Choroid plexus epithelial cell (primary cell): ENCODE data around the gene VTI1A.
"Not testable (repeated sequence)": the region's sequence is repeated elsewhere in the genome, so short reads cannot be mapped to it uniquely, and the experiment has no call there.

Experiments
- DNase-seq: peaks from one replicate; pipeline ENCODE4 v3.0.0-alpha.2; 2010; ENCODE audit warnings: low read depth
- H3K4me3 ChIP-seq: 2 replicates; pipeline ENCODE4 v1.5.1; 2011; ENCODE audit warnings: low read depth, mild to moderate bottlenecking, control low read depth, low read length, moderate library complexity
- TF ChIP-seq, protein P1 (sequence below): conservative IDR thresholded peaks from 2 replicates; pipeline ENCODE4 v1.5.1; 2011; ENCODE audit warnings: low read depth, mild to moderate bottlenecking, control low read depth, inconsistent platforms, low read length, moderate library complexity

Gene VTI1A

DNA sequence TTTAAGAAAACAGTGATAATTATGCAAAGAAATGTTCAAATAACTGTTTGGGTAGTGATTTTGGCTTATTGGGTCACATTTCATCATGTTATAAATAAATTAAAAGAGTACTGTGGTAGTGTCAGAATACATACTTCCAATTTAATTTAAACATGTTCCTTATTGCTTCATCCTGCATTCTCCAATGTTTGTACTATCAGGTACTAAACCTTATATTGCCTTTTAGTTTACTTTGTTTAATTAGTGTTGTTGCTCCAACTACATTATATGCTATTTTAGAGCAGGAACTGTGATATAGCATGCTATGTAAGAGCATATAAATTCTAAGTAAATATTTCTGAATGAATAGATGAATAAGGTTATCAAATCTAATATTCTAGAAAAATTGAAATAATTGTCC is 40.9 kb downstream of the VTI1A start:
- no peak for DNase-seq
- H3K4me3 ChIP-seq = no peak overlapping the region
- TF ChIP-seq, protein P1, sequence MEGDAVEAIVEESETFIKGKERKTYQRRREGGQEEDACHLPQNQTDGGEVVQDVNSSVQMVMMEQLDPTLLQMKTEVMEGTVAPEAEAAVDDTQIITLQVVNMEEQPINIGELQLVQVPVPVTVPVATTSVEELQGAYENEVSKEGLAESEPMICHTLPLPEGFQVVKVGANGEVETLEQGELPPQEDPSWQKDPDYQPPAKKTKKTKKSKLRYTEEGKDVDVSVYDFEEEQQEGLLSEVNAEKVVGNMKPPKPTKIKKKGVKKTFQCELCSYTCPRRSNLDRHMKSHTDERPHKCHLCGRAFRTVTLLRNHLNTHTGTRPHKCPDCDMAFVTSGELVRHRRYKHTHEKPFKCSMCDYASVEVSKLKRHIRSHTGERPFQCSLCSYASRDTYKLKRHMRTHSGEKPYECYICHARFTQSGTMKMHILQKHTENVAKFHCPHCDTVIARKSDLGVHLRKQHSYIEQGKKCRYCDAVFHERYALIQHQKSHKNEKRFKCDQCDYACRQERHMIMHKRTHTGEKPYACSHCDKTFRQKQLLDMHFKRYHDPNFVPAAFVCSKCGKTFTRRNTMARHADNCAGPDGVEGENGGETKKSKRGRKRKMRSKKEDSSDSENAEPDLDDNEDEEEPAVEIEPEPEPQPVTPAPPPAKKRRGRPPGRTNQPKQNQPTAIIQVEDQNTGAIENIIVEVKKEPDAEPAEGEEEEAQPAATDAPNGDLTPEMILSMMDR = no peak

DNA sequence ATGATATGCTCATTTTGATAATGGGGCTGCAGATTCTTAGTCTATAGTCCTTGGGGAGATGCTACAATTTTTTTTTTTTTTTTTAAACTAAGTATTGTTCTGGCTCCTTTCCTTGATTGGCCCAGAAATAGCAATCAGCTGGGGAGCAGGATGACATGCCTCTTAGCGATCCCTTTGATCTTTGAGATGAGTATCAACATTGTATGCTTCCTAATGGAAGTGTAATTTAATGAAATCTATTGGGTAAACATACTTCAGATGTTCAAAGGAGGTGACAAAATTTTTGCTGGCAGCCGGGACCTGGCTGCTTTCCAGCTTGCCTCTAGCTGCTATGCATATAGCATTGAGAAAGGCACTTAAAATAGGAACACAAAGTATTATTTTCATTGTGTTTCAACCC is 43.5 kb downstream of the VTI1A start:
- no peak overlapping the region for H3K4me3 ChIP-seq
- TF ChIP-seq, protein P1 = no peak
- peak; percentile 39 for DNase-seq

DNA sequence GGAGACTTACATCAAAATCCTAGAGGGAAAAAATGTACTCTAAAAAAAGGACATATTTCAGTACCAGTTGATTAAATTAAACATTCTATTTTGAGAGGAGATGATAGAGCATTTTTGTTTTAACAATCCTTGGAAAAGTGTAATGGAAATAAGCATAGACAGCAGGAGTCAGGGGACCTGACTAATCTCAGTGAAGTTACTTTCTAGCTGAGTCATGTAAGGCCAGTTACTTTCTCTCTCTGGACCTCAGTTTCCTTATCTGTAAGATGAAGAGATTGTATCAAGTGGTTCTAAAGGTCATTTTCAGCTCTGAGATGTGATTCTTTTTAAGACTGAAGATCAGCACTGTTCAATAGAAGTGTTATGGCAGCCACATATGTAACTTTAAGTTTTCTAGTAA is 44.1 kb downstream of the VTI1A start:
- TF ChIP-seq, protein P1 = no peak
- peak; percentile 48 for DNase-seq
- H3K4me3 ChIP-seq = no peak overlapping the region

DNA sequence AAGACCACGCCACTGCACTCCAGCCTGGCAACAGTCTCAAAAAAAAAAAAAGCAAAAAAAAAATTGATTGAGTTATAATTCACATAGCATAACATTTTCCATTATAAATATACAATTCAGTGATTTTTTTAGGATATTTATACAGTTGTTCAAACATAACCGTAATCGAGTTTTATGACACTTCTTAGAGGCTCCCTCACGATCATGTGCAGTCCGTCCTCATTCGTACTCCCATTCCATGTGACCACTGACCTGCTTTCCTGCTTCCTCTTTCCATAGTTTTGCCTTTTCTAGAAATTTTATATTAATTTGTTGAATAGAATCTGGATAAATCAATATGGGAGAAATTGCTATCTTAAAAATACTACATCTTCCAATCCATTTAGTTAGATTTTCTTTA is 45.7 kb downstream of the VTI1A start:
- TF ChIP-seq, protein P1 = no peak
- DNase-seq = no peak
- H3K4me3 ChIP-seq = no peak overlapping the region

DNA sequence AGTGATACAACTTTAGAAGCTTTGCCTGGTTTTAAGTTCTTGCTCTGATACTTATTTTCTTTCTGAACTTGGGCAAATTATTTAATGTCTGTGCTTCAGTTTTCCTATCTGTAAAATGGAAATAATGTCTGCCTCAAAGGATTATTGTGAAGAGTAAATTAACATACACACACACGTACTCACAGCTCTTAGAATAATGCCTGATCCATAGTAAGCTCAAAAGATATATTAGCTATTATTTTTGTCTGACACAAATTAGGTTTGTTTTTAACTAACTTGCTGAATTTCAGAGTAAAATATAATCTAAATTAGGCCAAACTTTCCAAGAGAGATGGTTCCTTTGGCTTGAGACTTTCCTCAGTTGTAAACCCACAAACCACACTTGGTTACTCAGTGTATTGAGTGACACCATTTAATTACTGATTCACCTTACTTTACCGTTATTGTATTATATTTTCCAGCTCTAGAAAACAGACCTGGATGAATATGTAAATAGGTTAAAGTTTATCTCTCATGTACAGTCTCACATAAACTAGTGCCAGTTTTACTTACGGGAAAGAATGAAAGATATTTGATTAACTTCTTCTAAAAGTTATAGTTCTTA is 50.4 kb downstream of the VTI1A start:
- no peak overlapping the region for H3K4me3 ChIP-seq
- TF ChIP-seq, protein P1 = no peak
- DNase-seq = no peak

DNA sequence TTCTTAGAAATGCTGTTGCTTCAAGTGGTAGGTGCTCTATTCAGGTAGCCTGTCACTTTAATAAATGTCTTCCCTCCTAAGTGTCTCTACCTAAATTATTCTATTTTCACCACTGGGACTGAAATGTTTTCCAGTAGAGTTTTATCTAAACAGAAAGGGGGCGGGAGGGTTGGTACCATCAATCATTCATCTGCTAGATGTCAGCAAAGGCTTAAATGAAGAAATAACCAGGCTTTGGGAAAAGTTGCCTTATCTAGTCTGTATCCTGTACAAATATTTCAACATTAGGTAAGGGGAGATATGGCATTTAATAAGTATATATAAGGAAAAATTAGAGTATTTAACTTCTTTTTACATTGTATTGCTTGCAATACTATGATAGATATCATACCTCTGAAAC is 51.8 kb downstream of the VTI1A start:
- TF ChIP-seq, protein P1 = no peak
- H3K4me3 ChIP-seq = no peak overlapping the region
- no peak for DNase-seq

DNA sequence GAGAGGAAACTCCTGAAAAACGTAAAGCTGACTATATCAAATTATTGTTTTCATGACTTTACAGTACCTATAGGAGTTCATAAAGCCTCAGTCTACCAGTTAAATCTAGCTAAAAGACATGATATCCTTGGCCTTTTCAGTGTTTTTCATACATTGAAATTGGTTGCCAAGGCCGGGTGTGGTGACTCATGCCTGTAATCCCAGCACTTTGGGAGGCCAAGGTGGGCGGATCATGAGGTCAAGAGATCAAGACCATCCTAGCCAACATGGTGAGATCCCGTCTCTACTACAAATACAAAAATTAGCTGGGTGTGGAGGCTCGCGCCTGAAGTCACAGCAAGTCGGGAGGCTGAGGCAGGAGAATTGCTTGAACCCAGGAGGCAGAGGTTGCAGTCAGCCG is 53.0 kb downstream of the VTI1A start:
- H3K4me3 ChIP-seq, DNase-seq: not testable (repeated sequence)
